ENCODE results near the gene CTAG2.
"Not testable (repeated sequence)": the region's sequence is repeated elsewhere in the genome, so short reads cannot be mapped to it uniquely, and the experiment has no call there.

- TF ChIP-seq ZNF384 (IDR thresholded peaks at IDR 0.05); TARDBP (IDR thresholded peaks at IDR 0.05); FOXK2 (IDR thresholded peaks at IDR 0.05); SP1 (IDR thresholded peaks at IDR 0.05); SUZ12 (IDR thresholded peaks at IDR 0.05); FOXA1 (IDR thresholded peaks at IDR 0.05); LEF1 (IDR thresholded peaks at IDR 0.05; ENCODE audit: borderline replicate concordance); FOXM1 (IDR thresholded peaks at IDR 0.05; ENCODE audit: borderline replicate concordance); BHLHE40 (IDR thresholded peaks at IDR 0.05; ENCODE audit: borderline replicate concordance); NFRKB (IDR thresholded peaks at IDR 0.05); PKNOX1 (IDR thresholded peaks at IDR 0.05); ARNT (IDR thresholded peaks at IDR 0.05); ELF4 (IDR thresholded peaks at IDR 0.05): not testable (repeated sequence)
Observed at GRCh38 chrX:154670848-154671247, 17.5 kb upstream of the CTAG2 start.
